ENCODE results near the gene MBTPS1.

MBTPS1 gene

DNA sequence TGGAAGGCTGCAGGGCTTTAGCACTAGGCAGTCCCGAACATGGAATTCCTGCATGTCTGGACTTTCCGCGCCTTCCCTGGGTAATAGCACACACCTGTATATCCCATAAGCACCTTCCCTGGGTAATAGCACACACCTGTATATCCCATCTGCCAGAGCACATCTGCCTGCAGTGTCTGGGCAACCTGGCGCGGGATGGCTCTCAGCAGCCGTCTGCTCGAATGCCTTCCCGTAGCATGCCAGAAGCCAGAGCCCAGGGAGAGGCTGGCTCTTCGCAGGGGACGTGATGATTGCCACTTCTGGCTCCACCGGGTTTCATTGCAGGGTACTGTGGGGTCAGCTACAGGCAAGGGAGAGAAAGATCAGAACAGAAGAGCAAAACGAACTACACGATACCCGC, 21.3 kb downstream of the MBTPS1 start:
- no peak for DNase-seq

DNA sequence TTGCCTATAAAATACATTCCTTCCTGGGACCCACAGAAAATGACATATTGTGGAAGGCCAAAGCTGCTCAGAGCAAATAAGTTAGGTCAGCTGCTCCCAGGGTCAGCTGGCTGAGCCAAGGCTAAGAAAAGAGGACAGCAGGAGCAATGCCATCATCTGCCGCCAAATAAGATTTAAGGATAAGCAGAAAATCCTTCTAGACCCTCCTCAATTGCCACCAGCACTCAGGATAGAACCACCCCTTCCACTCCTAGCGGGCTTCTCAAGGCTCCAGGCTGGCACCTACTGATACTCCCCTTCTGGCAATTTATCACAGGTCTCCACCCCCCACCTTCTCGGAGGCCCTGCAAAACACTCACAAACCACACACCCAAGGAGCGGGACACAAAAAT, 22.9 kb downstream of the MBTPS1 start:
- no peak for DNase-seq

DNA sequence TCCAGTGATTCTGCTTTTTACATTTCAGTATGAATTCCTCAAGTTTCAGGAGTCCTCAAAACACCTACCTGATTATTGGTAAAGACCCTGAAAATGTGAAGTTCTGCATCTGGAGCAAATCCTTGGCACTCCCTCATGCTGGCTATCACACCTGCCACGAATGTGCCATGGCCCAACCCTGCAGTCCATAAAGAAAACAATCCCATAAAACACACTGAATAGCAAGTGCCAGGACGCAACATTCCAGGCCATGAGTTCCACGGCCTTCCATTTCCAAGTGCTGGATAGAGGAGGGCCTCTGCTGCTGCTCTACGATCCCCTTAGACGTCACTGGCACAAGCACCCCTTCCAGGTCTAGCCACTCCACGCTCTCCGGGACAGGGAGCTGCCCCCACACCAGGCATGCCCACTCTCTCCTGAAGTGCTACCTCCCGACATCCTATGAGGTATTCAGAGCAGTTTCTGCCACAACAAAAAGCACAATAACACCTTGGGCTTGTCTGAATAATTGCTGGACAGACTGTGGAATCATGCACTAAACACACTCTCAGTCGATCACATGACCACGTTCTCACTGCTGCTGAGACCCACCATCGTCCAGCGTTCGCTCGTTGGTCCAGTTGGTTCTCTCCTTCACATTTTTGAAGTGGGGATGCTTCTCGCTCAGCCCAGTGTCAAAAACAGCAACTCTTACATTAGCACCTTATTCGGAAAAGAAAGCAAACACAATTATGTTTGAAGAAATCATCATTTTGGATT, 23.4 kb downstream of the MBTPS1 start:
- no peak for DNase-seq

DNA sequence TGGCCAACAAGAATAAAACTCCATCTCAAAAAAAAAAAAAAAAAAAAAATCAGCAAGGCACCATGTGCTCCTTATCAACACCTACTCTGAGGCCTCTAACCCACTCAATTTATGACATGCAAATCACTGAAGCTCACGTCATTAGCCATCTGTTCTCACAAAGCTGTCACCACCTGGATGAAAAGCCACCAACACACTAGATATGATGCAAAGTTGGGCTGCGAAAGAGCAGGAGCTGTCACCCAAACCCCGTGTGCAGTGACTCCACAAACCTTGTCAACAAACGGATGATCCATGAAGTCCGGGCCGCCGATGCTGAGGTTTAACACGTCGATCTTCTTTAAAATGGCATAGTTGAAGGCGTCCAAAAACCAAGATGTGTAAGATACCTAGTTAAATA, 25.3 kb downstream of the MBTPS1 start:
- no peak for DNase-seq

DNA sequence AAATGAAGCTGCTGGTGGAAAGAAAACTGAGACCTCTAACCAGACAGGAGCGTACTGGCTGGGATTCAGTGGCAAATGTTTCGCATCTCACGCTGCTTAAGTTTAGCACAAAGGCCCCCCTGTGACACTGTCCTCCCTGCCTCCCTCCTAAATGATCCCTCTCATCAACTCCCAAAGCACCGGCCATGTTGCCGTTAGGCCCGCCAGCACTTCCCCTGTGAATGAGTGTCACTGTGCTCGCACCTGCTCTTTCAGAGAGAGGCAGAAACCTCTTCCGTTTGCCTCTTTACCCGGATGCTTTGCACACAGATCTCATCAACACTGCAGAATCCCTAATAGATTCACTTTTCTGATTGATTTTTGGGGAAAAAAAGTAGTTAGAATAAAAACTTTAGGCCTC, 26.5 kb downstream of the MBTPS1 start:
- no peak for DNase-seq

DNA sequence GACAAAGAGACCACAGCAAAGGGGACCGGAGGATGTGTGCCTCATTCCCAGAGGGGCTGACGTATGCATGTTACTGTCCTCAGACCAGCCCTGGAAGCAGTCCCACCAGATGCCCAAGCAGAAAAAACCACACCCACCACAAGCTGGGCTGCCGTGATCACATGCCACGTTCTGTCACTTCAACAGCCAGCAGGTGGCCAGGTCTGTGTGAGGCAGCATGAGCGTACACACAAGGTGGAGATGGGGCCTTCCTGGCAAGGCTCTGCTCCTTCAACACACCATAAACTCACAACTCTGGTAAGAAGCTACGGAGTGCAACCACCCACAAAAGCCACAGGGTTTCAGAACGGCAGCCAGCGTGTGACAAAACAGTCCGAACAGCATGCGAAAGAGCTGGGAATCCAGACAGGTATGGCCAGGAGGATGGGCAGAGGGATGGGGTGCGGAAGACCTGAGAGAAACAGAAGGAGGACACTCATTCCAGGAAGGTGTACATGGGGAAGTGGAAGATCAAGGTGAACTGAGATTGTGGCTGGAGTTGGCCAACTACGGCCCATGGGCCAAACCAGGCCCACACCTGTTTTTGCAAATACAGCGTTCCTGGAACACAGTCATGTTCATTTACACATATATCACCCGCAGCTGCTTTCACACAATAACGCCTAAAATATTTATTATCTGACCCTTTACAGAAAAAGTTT, 27.9 kb downstream of the MBTPS1 start:
- DNase-seq, result peak; percentile 24

DNA sequence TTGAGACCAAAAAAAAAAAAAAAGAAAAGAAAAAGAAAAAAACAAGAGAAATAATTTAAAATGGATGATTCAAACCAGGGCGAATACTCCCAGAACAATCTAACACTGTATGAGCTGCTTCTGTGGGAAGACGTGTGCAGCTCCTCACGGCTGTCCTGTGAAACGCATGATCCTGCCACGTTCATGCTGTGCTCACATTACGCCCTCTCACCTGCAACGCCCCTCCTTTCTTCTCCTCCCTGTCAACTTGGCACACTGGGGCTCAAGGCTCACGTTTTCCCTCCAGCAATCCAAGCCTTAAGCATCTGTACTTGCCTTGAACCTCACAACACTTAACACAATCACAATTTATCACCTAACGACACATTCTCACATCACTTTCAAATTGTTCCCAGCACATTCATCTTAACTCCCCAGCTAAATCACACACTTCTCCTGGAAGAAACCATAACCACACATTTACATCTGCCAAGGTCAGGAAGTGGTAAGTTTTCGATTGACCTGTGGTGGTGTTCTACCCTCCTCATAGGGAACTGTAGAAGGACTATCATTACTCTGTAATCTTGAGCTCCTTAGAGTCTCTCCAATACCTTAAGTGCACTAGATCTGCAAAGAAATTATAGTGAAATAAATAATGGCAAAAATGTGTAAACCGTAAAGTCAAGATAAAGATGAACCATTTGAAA, 29.1 kb downstream of the MBTPS1 start:
- DNase-seq, result no peak

DNA sequence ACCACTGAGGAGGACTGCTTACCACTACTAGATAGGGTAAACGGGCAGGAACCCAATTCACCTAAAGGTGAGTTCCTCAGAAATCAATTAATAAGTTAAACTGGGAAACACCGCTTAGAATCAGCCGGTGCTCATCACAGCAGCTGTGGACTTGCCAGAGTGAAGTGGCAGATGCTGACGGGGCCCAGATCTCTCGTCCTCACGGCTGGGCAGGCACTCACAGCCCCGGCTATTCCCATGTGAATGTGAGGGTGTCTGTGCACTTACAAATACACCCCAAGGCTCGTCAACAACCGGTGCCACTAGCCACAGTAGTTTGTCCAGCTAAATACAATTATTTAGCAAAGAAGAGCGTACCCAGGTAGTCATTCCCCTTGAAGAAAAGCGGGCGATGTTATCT, 29.7 kb downstream of the MBTPS1 start:
- DNase-seq, result no peak

DNA sequence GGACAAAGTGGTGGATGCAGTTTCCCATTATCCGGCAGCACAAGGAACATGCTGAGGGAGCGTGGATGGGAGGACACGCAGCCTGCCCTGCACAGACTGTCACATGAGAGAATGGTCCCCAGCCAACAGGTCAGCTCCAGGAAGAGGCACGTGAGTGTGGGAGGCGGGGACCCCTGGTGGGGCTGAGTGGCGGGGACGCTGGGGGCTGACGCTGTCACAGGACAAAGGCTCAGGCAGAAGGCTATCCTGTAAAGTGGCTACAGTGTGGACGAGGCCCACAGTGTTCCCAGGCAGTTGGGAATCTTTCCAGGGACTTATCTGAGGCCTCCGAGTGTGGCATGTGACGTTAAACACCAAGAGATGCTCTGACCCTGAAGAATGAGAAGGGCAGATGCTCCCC, 30.4 kb downstream of the MBTPS1 start:
- DNase-seq, result no peak

DNA sequence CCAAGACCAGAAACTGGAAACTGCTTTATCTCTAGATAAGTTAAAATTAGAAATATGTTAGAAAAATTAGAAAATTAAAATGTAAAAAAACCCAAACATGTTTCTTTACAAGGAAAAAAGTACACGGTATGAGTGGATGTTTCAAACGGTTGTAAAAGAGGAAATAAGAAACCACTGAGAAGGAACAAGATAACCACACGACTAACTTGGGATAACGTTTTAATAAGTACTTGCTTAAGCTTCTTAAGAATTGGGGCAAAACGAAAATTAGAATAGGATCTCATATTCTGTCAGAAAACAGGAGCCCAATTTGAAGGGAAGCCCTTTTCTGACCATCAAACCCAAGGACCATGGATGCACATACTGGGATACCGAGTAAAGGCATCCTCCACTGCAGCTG, 31.0 kb downstream of the MBTPS1 start:
- no peak for DNase-seq

DNA sequence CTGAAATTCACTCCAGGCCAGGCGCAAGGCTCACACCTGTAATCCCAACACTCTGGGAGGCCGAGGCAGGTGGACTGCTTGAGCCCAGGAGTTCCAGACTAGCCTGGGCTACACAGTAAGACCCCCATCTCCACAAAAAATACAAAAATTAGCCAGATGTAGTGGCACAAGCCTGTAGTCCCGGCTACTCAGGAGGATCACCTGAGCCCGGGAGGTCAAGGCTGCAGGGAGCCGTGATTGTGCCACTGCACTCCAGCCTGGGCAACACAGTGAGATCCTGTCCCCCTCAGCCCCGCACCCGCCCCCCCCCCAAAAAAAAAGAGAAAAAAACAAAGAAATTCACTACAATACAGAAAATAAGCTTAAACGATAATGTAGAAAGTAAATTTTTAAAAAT, 31.5 kb downstream of the MBTPS1 start:
- DNase-seq, result no peak

DNA sequence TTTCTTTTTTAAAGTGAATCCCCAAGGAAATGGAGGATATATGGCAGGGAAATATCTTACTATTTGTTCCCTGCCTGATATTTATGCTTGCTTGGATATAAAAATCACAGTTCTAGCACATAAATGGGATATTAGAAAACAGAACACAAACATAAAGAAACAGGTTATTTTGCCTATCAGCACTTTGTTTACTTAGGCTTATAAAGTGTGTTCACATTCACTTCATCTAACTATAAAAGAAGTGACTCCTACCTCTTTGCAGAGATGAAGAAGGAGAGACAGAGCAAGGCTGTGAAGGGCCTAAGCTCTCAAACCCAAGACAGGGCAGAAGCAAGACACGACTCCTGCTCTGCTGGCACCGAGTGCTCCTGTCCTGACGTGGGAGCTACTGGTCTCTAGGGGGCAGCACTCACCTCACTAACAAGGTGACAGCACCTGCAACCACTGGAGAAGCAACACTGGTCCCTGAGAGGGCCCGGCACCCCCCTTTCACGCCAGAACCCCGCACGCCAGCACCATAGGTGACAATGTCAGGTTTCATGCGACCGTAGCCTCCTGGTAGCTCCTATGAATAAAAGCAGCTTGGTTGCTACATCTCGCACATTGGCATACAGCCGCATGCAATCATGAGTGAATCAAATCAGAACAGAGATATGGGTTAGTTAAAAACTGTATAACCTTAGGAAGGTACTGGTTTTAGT, 32.0 kb downstream of the MBTPS1 start:
- peak; percentile 49 for DNase-seq

DNA sequence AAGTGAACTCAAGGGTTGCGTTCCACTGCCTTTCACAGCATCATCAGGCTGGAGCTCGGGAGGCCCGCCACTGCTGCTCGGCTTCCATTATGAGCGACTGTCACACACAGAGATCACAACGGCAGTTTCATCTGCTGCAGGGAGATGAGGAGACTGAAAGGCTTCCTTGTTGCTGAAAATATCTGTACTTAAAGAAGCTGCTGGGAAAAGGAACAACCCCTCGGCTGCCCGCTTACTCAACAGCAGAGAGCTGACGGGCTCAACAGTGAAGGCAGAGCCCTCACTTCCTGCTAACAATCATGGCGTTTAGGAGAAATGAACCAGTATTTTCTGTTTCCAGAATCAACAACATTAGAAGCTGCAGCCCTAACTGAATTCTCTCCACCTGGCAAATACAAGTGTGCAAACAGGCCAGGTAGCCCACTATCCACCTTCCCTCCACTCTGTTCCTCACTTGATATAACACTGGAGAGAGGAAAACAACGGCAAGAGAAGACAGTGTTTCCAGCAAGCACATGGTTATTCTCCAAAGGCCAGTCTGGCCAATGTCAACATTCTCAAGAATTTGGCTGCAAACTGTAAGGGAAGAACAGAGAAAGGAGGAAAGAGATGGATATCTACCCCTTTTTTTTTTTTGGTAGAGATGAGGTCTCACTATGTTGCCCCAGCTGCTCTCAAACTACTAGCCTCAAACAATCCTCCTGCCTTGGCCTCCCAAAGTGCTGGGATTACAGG, 33.7 kb downstream of the MBTPS1 start:
- no peak for DNase-seq

DNA sequence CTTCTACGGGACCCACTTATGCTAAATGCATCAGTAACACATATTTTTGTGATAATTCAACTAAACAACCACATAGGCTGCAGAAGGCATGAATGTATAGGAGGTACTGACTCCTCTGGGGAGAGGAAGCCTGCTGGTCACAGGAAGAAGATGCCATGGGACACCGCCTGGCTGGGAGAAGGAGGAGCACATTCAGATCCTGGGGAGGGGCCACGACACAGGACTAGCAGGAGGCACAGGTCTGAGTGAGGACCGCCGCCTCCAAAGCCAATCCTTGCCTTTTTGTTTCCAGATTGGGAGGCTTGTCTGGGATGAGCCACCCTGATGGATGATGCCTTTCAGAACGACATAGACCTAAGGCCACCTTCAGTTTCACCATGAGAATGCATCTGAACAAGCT, 34.6 kb downstream of the MBTPS1 start:
- DNase-seq, result no peak

DNA sequence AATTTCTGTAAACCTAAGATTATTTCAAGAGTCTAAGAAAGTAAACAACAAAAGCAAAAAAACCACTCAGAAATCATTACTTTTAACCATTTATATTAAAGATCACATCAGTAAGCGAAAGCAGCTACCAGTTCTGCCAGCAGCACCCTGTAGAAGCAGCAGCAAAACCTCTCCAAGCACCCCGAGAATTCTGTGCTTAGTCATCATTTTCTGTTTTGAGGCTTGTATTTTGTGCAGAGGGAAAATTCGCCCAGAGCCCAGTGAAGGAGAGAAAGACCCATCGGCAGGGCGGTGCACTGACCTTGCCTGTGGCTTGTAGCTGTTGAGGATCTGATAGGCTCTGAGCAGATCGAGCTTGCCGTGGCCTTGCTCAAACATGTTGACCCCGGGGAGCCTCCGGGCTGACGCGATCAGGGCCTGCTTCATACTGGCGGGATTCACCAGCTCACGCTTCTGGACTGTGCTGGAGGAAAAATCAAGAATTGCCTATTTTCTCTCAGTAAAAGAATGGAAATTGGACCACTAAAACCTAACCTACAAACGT, 35.2 kb downstream of the MBTPS1 start:
- DNase-seq, result no peak

DNA sequence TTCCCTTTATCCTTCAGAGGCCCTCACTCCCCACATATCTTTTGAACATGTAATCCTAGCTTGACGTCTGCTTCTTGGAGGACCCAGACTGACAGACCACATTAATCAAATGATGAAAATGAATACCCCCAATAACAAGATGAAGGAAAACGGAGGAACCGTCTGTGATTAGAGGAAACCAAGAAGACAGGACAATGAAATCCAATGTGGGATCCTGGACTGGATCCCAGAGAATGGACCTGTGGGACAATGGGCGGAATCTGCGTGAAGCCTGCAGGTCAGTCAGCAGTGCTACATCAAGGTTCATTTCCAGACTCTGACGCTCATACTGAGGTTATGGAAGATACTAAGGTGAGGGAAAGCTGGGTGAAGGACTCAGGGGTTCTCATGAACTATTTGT, 35.9 kb downstream of the MBTPS1 start:
- no peak for DNase-seq

DNA sequence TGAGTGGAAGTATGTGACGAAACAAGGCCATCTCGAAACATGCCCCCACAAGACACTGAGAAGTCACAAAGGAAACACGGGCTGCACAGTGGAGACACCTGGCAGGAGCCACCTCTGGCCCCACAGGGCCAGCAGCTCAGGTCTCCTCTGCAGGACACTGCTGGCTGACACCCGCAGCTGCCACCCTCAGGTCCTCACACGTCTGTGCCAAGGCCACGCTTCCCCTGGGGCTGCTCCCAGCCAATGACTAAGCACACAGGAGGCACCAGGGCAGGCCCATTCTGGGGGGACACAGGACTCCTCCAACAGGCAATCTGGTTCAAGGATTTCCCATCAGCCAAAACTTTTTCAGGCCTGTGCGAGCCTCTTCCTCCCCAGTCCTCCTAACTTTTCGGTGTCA, 36.4 kb downstream of the MBTPS1 start:
- no peak for DNase-seq

DNA sequence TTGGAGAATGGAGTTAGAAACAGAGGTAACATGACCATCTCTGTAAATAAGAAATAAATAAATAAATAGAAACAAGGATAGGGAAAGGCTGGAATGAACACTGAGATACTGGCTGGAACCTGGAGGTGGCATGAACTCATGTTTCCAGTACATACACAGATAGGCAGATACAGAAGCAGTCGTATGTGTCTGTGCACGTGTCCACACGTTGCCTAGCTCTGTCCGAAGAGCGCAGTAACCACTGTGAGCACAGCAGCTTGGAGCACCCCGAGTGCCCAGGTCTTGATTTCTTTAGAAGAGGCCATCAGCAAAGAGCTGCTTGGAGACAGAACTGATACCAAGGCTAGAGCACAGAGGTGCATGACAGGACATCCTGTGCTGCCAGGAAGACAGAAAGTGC, 37.1 kb downstream of the MBTPS1 start:
- no peak for DNase-seq

DNA sequence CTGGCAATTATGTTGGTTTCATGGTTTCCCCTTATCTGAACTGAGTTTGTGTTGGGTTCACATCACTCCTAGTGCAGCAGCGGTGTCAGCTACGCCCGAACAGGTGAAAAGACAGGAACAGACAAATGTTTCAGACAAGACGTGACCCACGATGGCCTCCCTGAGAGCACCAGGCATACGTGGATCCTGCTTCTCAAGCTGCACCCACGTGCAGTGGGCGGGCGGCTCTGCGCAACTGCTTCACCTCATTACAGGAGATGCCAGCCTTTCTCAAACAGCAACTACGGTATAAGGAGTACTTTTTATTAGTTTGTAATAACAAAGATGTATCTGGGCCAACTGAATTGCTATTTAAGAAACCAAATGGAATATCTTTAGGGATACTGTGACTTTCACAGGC, 41.4 kb downstream of the MBTPS1 start:
- no peak for DNase-seq

DNA sequence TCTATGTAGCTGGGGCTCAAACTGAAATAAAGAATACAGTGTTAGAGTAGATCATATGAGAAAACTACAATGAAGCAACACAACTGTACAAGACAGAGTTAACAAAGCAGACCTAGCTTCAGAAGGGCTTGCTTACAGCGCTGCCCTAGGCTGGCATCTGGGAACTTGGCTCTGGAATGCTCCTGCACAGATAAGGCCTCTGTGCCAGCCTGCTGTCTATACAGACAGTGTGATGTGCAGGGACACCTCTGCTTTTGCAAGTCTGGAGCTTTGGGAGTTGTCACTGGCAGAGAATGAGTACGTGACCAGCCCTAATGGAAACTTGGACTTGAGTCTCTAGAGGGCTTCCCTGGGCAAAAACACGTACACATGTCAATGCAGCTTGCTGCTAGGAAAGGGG, 42.0 kb downstream of the MBTPS1 start:
- no peak for DNase-seq

DNA sequence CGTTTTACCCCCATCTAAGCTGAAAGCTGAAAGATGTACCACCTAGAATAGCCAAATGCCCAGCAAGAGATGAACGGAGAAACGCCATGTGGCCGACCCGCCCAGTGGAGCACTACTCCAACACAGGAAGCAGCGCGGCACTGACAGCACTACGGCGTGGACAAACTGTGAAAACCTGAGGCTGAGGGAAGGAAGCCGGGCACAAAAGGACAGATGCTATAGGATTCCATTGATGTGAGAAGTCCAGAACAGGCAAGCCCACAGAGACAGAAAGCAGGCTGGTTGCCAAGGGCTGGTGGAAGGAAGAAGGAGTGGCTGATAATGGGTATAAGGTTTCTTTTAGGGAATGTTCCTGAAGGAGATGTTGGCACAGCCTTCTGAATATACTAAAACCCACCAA, 44.7 kb downstream of the MBTPS1 start:
- DNase-seq, result no peak

DNA sequence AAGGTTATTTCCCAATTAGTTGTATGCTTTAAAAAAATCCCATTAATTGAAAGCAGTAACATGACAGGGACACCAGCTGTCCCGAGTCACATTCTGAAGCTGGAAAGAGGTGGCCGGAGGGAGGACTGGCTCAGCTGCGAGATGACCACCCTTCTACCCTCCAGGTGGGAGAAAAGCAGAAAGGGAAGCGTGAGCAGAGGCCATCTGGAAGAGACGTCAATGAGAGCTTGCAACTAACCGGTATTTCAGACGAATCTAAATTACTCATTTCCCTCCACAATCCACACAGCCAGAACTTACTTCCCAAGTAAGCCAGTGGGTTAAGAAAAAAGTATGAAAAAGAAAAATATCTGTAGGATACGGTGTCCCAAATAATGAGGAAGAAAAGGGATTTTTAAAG, 45.6 kb downstream of the MBTPS1 start:
- DNase-seq, result no peak

DNA sequence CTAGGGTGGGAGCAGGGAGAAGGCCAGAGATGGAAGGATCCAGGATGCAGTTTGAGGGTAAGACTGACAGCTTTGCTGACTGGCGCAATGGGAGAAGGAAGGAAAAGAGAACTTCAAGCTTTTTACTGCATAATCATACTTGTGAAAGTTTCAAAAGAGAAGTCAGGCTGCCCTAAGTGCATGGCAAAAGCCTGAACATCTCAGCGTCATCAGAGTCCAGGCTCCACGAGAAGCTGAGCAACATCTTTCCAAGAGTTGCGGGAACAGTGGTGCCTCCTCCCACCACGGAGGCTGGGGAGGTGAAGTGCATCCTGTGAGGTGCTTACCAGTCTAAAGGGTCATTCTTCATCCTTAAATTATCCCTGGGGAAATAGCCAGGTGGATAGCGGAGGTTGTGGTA, 47.2 kb downstream of the MBTPS1 start:
- no peak for DNase-seq

All from effector CD8-positive, alpha-beta T cell (primary cell).